ENCODE measurements around the gene TPPP3.
A peak's percentile ranks its signal among the peaks of the same experiment; 100 is the strongest.
"Not testable (repeated sequence)": the region's sequence is repeated elsewhere in the genome, so short reads cannot be mapped to it uniquely, and the experiment has no call there.

TPPP3 gene

GRCh38 chr16:67425580-67425979 lies 32.3 kb upstream of the TPPP3 start:
- no peak for DNase-seq

DNA sequence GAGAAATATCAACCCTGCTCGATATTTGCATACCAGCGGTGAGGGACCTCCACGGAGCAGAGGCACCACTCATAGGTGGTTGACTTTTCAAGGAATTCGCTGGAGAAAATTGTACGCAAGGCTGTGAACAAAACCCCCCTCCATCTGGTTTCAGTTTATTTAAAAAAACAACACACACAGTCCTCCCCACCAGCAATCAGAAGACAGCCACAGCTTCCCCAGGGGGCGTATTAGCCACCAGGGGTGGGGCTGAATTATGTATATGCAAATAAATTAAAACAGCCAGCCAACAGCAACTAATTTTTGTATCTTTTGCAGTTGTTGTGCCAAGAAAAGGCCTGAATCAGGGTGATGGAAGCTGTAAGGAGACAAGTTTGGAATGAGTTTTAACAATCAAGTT lies 31.8 kb upstream of the TPPP3 start:
- DNase-seq, result no peak

DNA sequence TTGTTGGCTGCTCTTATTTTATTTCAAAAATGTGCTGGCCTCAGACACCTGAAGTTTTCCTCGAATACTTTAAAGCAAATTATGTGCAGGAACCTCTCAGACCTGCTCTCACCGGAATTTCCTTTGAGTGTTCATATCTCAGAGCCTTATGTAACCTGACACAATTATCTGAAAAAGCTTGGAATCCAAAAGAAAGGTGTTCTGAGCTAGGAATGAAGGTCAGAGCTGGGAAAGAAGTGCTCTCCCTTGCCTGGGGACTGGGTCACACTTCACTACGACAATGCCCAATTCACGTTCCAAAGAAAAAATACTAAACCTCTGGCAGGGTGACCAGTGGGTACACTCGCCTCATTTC lies 30.9 kb upstream of the TPPP3 start:
- DNase-seq, result no peak

DNA sequence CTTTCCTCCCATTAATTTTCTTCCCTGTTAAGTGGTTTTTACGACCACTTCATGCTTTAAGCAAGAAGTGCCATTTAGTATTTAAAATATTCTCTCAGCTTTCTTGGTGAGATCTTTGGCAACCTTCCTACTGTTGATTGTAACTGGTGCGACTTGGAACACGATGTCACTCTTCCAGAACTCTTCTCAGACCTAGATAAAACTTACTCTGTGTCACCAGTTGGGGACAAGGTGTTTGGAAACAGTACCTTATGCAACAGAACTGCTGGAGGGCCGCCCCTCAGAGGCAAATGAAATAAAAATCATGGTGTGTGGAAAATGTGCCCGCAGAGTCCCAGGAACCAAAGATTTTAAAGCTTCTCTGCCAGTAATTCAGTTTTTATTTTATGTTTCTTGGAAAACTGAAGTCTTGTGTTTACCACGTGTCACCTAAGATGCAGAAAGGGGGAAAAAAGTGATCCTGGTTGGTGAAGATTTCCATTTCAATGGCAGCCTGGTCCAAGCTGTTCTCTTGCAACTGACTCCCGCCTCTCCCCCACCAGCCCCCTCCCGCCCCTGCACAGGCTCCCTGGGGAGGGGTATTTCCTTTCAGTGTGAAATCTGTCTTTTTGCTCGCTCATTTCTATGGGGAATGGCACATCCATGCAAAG lies 30.4 kb upstream of the TPPP3 start:
- DNase-seq, result no peak

GRCh38 chr16:67423015-67423414 lies 29.7 kb upstream of the TPPP3 start:
- DNase-seq, result no peak

GRCh38 chr16:67421030-67421429 lies 27.7 kb upstream of the TPPP3 start:
- no peak for DNase-seq

DNA sequence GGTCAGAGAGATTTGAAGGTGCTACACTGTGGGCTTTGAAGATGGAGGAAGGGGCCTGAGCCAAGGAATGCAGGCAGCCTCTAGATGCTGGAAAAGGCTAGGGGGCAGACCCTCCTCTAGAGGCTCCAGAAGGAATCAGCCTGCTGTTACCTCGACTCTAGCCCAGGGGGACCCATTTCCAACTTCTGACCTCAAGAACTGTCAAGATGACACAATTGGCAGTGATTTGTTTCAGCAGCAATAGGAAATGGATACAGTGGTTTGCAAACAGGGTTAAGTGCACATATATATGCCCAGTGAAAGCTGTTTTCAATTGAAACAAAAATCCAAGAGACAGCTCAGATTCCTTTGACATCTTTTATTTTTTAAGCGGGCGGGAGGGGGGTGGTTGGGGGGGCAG lies 26.6 kb upstream of the TPPP3 start:
- no peak for DNase-seq

GRCh38 chr16:67419502-67419901 lies 26.2 kb upstream of the TPPP3 start:
- DNase-seq, result no peak

- no peak for DNase-seq
These were observed 24.2 kb upstream of the TPPP3 start for GRCh38 chr16:67417333-67418061.

GRCh38 chr16:67415872-67416793 lies 22.8 kb upstream of the TPPP3 start, which contains the start of gene ZDHHC1:
ZDHHC1 (minus strand) TSS chr16:67416477; CDS start chr16:67407775, 8,702 bp downstream.
- DNase-seq, result peak; percentile 63

- not testable (repeated sequence) for DNase-seq
These were observed 22.1 kb upstream of the TPPP3 start for GRCh38 chr16:67415421-67415820.

DNA sequence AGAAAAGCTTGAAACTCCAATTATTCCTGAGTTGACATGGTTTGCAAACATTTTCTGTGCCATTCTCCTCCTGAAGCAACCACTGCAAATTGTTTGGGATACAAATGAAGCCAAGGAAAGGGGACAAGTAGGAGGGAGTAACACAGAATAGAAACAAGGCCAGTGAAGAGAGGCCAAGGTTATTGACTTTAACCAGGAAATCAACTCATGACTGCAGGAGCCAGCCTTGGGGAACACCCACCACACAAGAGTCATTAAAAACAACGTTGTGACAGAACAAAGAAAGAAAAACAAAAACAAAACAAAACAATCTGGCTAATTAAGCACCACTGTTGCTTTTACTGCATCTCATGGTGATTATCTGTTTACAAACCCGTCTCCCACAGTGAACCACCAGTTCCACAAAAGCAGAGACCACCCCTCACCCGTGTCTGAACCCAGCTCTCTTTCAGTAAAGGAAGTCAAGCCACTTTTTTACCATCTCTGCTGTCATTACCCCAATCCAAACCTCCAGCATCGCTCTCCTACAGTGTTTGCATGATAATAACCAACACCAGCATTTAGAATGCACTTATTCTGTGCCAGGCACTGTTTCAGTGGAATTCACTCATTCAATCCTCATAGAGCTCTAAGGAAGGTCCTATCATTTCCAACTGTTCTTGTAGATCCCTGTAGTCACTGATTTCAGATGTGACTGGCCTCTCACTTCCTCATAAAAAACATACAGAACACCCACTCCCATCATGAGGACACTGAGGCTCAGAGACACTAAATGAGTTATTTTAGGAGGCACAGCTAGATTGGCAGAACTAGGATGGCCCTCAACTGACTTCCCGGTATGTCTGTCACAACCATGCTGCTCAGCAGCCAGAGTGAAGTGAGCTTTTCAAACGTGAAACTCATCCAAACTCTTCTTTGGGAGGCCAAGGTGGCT lies 20.9 kb upstream of the TPPP3 start:
- DNase-seq, result no peak

DNA sequence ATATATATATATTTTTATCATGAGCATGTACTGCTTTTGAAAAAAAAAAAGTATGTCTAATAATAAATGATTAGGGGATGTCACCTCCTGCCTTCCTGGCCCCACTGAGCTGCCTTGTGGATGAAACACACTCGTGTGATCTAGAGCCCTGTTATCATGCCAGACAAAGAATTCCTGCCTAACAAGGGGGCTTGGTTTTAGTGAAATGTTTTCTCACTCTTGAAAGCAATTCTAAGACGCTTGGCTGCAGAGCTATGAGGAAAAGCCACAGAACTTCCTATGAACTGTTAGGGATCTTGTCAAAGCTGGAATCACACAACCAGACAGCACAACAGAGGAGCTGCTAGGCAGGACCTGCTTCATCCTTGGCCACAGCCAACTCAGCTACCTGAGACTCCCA lies 19.0 kb upstream of the TPPP3 start:
- no peak for DNase-seq

DNA sequence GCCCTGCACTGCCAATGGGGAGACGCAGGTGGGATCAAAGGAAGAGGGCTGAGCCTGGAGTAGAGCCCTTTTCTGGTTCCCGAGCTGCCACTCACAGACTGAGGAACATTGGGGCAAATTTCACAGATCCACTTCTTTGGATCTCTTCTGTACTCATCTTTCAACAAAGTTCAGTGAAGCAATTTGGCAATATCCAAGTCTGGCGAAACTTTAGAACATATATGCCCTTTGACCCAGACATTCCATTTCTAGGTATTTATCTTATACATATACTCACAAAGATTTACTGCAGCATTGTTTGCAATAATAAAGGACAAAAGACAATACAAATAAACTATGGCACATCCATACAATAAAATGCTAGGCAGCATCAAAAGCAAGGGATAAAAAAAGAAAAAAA lies 18.0 kb upstream of the TPPP3 start:
- DNase-seq, result no peak

GRCh38 chr16:67409631-67410030 lies 16.3 kb upstream of the TPPP3 start:
- no peak for DNase-seq

GRCh38 chr16:67407788-67408452 lies 14.6 kb upstream of the TPPP3 start:
- no peak for DNase-seq

GRCh38 chr16:67407176-67407787 lies 14.0 kb upstream of the TPPP3 start:
- DNase-seq, result no peak

GRCh38 chr16:67406111-67406971 lies 13.0 kb upstream of the TPPP3 start:
- no peak for DNase-seq

DNA sequence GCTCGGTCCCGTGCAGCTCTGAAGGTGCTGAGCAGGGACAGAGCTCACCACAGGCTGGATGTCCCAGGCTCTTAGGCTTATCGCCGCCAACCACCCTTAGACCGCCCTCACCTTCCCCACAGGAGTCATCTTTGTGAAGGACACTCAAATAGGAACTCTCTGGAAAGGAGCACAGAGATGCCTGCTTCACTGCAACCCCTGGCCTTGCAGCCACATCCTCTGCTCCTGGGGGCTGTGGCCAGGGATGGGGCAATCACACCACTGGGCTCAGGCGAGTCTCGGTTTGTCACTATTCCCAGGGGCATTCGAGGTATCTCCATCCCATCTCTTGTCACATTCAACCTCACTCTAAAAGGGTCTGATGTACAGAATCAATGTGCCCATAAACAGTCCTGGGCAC lies 12.0 kb upstream of the TPPP3 start:
- DNase-seq, result no peak

DNA sequence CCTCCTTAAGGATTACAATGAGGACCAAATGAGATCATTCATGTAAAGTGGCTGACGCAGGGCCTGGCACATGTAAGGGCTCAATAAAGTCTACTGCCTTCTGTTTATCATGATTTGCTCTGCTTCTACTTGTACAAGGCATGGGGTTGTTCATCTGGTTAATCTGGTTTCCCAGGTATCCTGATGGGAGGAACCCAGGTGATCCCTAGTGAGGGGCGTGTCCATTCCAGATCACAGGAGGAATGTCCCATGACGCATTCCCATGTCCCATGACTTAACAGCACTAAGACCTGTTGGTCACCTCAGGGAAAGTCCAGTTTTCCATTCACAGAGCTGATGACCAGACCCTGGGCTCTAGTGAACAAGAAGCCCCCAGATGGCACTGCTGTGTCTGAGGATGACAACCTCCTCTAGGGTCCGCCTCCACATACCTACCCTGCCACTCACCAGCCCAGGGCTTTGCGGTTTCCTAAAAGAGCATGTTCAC lies 11.5 kb upstream of the TPPP3 start:
- no peak for DNase-seq
